Nephron progenitor cell (in vitro differentiated cells): ENCODE data around the gene EVC.

Source experiments
- DNase-seq: peaks from one replicate; pipeline ENCODE4 v3.0.0; 2021
- H3K27ac Mint-ChIP-seq: 2 replicates; pipeline ENCODE4 v1.8.0; 2021; ENCODE audit warnings: mild to moderate bottlenecking, moderate library complexity, mixed read lengths
- H3K27me3 Mint-ChIP-seq: 2 replicates; pipeline ENCODE4 v1.8.0; 2021; ENCODE audit warnings: mild to moderate bottlenecking, low read depth, mixed read lengths; ENCODE audit not compliant: poor library complexity
- H3K36me3 Mint-ChIP-seq: 2 replicates; pipeline ENCODE4 v1.8.0; 2021; ENCODE audit warnings: low read depth, mixed read lengths
- H3K4me1 Mint-ChIP-seq: 2 replicates; pipeline ENCODE4 v1.8.0; 2021; ENCODE audit warnings: mixed read lengths
- H3K4me3 Mint-ChIP-seq: 2 replicates; pipeline ENCODE4 v1.8.0; 2021; ENCODE audit warnings: mild to moderate bottlenecking, moderate library complexity, mixed read lengths
- H3K9me3 Mint-ChIP-seq: 2 replicates; pipeline ENCODE4 v1.8.0; 2021; ENCODE audit warnings: mild to moderate bottlenecking, moderate library complexity, mixed read lengths
- TF ChIP-seq, protein P1 (sequence below): fragments of 200-600 bp; sonication (generic); IDR thresholded peaks from 2 replicates; pipeline ENCODE4 v1.5.0; 2021; ENCODE audit warnings: antibody characterized with exemption

The EVC gene

DNA sequence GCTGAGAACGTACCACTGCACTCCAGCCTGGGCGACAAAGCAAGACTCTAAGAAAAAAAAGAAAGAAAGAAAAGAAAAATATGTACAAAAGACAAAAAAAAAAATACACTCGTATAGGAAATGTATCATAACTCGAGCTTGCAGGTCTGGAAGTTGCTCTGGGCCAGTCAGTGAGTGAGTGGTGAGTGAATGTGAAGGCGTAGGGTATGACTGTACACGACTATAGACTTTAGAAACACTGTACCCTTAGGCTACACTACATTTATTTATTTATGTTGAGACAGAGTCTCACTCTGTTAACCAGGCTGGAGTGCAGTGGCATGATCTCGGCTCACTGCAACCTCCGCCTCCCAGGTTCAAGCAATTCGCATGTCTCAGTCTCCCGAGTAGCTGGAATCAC lies 32.0 kb upstream of the EVC start:
- Mint-ChIP-seq H3K27me3 (no peaks in the 10 kb centered on the region), H3K4me3 (no peak overlapping the region), H3K36me3 (peaks cover 31% of the 10 kb centered on the region), H3K9me3 (no peaks in the 10 kb centered on the region), H3K4me1 (peaks cover 12% of the 10 kb centered on the region), H3K27ac (no peak overlapping the region)
- no peak for DNase-seq
- TF ChIP-seq, protein P1, sequence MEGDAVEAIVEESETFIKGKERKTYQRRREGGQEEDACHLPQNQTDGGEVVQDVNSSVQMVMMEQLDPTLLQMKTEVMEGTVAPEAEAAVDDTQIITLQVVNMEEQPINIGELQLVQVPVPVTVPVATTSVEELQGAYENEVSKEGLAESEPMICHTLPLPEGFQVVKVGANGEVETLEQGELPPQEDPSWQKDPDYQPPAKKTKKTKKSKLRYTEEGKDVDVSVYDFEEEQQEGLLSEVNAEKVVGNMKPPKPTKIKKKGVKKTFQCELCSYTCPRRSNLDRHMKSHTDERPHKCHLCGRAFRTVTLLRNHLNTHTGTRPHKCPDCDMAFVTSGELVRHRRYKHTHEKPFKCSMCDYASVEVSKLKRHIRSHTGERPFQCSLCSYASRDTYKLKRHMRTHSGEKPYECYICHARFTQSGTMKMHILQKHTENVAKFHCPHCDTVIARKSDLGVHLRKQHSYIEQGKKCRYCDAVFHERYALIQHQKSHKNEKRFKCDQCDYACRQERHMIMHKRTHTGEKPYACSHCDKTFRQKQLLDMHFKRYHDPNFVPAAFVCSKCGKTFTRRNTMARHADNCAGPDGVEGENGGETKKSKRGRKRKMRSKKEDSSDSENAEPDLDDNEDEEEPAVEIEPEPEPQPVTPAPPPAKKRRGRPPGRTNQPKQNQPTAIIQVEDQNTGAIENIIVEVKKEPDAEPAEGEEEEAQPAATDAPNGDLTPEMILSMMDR = no peak

DNA sequence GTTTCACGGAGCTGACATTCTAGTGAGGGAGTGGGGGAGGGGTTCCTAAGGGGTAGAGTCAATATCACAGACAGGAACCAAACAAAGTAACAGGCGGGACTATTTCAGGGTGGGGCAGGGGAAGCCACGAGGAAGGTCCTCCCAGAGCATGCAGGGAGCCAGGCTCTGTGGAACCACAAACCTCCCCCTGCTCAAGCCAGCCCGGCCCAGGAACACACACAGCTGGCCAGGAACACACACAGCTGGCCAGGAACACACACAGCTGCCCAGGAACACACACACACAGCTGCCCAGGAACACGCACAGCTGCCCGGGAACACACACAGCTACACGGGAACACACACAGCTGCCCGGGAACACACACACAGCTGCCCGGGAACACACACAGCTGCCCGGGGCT lies 27.4 kb upstream of the EVC start:
- Mint-ChIP-seq H3K27ac (no peak overlapping the region), H3K4me3 (no peak overlapping the region), H3K27me3 (no peaks in the 10 kb centered on the region), H3K36me3 (peaks cover 57% of the 10 kb centered on the region), H3K9me3 (peaks cover 6% of the 10 kb centered on the region), H3K4me1 (peaks cover 14% of the 10 kb centered on the region)
- TF ChIP-seq, protein P1 = no peak
- DNase-seq = no peak

GRCh38 chr4:5685296-5685695 lies 25.7 kb upstream of the EVC start:
- Mint-ChIP-seq H3K4me3 (no peak overlapping the region), H3K27me3 (no peaks in the 10 kb centered on the region), H3K9me3 (peaks cover 6% of the 10 kb centered on the region), H3K4me1 (peaks cover 14% of the 10 kb centered on the region), H3K36me3 (peaks cover 69% of the 10 kb centered on the region), H3K27ac (no peak overlapping the region)
- DNase-seq = no peak
- TF ChIP-seq, protein P1 = no peak

DNA sequence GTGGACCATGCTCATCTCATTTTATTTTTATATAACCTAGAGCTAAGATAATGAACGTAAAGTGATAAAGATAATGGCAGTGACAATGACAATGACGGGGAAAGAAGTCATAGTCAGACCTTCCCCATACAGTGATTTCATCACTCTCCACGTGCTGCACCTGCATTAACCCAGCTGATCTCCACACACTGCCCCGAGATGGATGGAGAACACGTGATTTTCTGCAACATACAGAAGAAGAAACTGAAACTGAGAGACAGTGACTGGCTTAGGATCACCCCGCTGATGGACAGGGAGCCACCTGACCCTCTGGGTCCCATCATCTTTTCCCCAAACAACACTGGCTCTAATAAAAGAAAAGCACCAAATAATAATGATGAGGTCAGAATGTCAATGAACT lies 24.7 kb upstream of the EVC start:
- H3K27ac Mint-ChIP-seq = no peak overlapping the region
- peaks cover 6% of the 10 kb centered on the region for H3K9me3 Mint-ChIP-seq
- no peak overlapping the region for H3K4me3 Mint-ChIP-seq
- TF ChIP-seq, protein P1 = no peak
- DNase-seq = no peak
- peaks cover 73% of the 10 kb centered on the region for H3K36me3 Mint-ChIP-seq
- no peaks in the 10 kb centered on the region for H3K27me3 Mint-ChIP-seq
- peaks cover 14% of the 10 kb centered on the region for H3K4me1 Mint-ChIP-seq

- Mint-ChIP-seq H3K27me3 (no peaks in the 10 kb centered on the region), H3K27ac (no peak overlapping the region), H3K36me3 (peaks cover 72% of the 10 kb centered on the region), H3K9me3 (peaks cover 6% of the 10 kb centered on the region), H3K4me3 (no peak overlapping the region), H3K4me1 (peaks cover 1% of the 10 kb centered on the region)
- no peak for DNase-seq
- TF ChIP-seq, protein P1 = no peak
These were observed 21.9 kb upstream of the EVC start for GRCh38 chr4:5689065-5689464.

DNA sequence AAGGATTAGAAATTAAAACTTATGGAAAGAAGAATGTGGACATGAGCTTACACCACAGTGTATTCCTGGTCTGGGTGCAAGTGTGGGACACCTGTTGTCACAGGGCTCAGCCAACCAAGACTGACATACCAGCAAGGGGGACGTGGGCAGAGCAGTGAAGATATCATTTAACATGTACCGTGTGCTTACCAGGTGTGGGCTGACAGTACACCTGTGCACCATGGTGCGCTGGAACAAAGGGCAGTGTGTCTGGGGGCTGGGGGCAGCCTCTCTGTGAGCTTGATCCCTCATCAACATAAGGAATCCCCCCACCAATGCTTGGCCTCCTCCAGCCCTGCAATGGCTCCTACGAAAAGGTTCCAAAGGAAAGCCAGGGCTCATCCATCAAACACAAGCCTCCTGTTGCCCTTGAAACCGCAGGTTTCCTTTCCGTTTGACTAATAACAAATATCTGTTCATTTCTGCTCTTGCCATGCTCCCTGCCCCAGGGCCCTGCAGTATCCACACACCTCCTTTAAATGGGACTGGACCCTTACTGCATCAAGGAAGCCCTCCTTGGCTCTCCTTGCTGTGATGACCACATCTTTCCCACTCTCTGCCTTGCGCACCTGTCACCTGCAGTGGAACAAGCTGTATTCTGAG lies 19.4 kb upstream of the EVC start:
- Mint-ChIP-seq H3K27me3 (no peaks in the 10 kb centered on the region), H3K4me3 (no peak overlapping the region)
- TF ChIP-seq, protein P1 = no peak

More for the DNA sequence above, 19.4 kb upstream of the EVC start:
- Mint-ChIP-seq H3K27ac (no peak overlapping the region), H3K36me3 (peaks cover 60% of the 10 kb centered on the region), H3K9me3 (no peaks in the 10 kb centered on the region), H3K4me1 (no peaks in the 10 kb centered on the region)
- no peak for DNase-seq
